Kidney (tissue), 14 donors: ENCODE results near the gene KIF26B. TPM values are rescaled to one million over a fixed set of nuclear protein-coding genes. Genes with fewer than 3 reads are reported as not detected.

Experiments
- DNase-seq, 5 donors: peaks; one replicate each; pipeline ENCODE4 v3.0.0-alpha.2; 2013 to 2020
- FAIRE-seq: peaks from 2 replicates; lab custom pipeline; 2012; peaks lifted over from hg19 to GRCh38; lab: Jason Lieb, UNC
- H3K27ac ChIP-seq, 2 donors: one replicate each; pipeline ENCODE4 v1.7.0; 2013; ENCODE audit warnings: low read depth in 2 of 2, low read length in 2 of 2, inconsistent platforms in 1 of 2
- H3K27me3 ChIP-seq: one replicate; pipeline ENCODE4 v1.7.1; 2013; ENCODE audit warnings: low read length, inconsistent platforms; ENCODE audit not compliant: control insufficient read depth, insufficient read depth
- H3K36me3 ChIP-seq, 3 donors: one replicate each; pipeline versions ENCODE4 v1.7.0 to v1.7.1; 2013; ENCODE audit warnings: low read length in 3 of 3, control low read depth in 1 of 3, inconsistent platforms in 1 of 3; ENCODE audit not compliant: insufficient read depth in 3 of 3, control insufficient read depth in 2 of 3
- H3K4me1 ChIP-seq, 3 donors: one replicate each; pipeline versions ENCODE4 v1.7.0 to v1.7.1; 2013; ENCODE audit warnings: low read length in 3 of 3, inconsistent platforms in 1 of 3, low read depth in 1 of 3; ENCODE audit not compliant: control insufficient read depth in 2 of 3, insufficient read depth in 2 of 3
- H3K4me3 ChIP-seq, 3 donors: one replicate each; pipeline versions ENCODE4 v1.7.0 to v1.8.1; 2013; ENCODE audit warnings: low read length in 3 of 3, control low read depth in 1 of 3, inconsistent platforms in 1 of 3
- H3K9ac ChIP-seq, 3 donors: one replicate each; pipeline versions ENCODE4 v1.7.0 to v1.7.1; 2013; ENCODE audit warnings: low read length in 3 of 3, control low read depth in 1 of 3, inconsistent platforms in 1 of 3
- H3K9me3 ChIP-seq, 3 donors: one replicate each; pipeline versions ENCODE4 v1.7.0 to v1.7.1; 2013; ENCODE audit warnings: low read length in 3 of 3, control low read depth in 1 of 3, inconsistent platforms in 1 of 3; ENCODE audit not compliant: control insufficient read depth in 2 of 3, insufficient read depth in 1 of 3
- CTCF ChIP-seq: IDR thresholded peaks from 3 replicates; pipeline ENCODE4 v1.5.1; 2012; ENCODE audit warnings: mild to moderate bottlenecking, moderate library complexity, borderline replicate concordance; ENCODE audit not compliant: insufficient read depth; ENCODE audit errors: extremely low read depth
- intact Hi-C: fragments of 100-400 bp; cut with DNase I; formaldehyde crosslinking; loops from one replicate; pipeline ENCODE4 v1.11.1; 2022
- polyA plus RNA-seq: library from polyadenylated mRNA; stranded (reverse); fragments of 350-450 nt; fragmentation: Illumina TruSeq; extraction: RNeasy Lipid Tissue Mini Kit (QIAGEN cat#74804); gene quantifications from one replicate; pipeline ENCODE4 v1.2.3, GENCODE V29; 2014; ENCODE audit warnings: low read depth, low replicate concordance; ENCODE audit not compliant: insufficient read depth
- total RNA-seq: library from RNA; stranded (reverse); fragmentation: NEBNext Ultra II Directional; extraction: Animal tissue kit (Norgen Biotek cat#: 25700); gene quantifications from one replicate; pipeline ENCODE4 v1.2.1, GENCODE V29; 2021
- donor health status: control.
- donor health status: control.
- donor health status: control.
- donor health status: control.
- donor health status: control.
- donor health status: DM: yes; HTN: yes; CAD: no.
- donor health status: Normal renal cell carcinoma (clear cell type).

Gene KIF26B
- total and polyA plus RNA-seq, 2 donors from 2014 or later: 0.52 to 10.7 TPM

DNA sequence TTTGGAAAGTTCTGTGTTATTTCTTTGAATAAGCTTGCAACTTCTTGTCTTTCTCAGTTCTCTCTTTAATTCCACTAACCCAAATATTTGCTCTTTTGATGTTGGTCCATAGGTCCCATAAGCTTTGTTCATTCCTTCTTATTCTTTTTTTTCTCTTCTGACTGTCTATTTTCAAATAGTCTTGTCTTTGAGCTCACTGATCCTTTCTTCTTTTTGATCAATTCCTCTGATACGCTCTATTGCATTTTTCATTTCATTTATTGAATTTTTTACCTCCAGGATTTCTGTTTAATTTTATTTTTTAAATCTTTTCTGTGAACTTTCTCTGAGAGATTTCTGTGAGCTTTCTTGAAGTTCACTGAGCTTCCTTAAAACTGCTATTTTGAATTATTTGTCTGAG is 486.6 kb downstream of the KIF26B start:
- Histone ChIP-seq H3K36me3 (no peaks in the 10 kb centered on the region), H3K4me1 (no peaks in the 10 kb centered on the region), H3K27ac (no peak overlapping the region), H3K9me3 (peaks cover 0 to 4% (median 2%) of the 10 kb centered on the region in 3 donors), H3K4me3 (no peak overlapping the region), H3K9ac (no peak overlapping the region), H3K27me3 (no peaks in the 10 kb centered on the region)
- intact Hi-C loops: no loop called here
- TF ChIP-seq CTCF: no peak
- FAIRE-seq: no peak
- DNase-seq: no peak

GRCh38 chr1:245645406-245645805 is 490.6 kb downstream of the KIF26B start:
- TF ChIP-seq CTCF: no peak
- Histone ChIP-seq H3K27me3 (no peaks in the 10 kb centered on the region), H3K4me3 (no peak overlapping the region), H3K27ac (no peak overlapping the region), H3K9me3 (peaks cover 0 to 4% (median 2%) of the 10 kb centered on the region in 3 donors), H3K9ac (no peak overlapping the region), H3K36me3 (no peaks in the 10 kb centered on the region), H3K4me1 (no peaks in the 10 kb centered on the region)
- FAIRE-seq (no peak), DNase-seq (no peak)
- intact Hi-C loops: no loop called here

- Histone ChIP-seq H3K9me3 (peaks cover 0 to 4% (median 2%) of the 10 kb centered on the region in 3 donors), H3K36me3 (no peaks in the 10 kb centered on the region), H3K27ac (no peak overlapping the region), H3K4me3 (no peak overlapping the region), H3K9ac (no peak overlapping the region), H3K4me1 (no peaks in the 10 kb centered on the region), H3K27me3 (no peaks in the 10 kb centered on the region)
- DNase-seq (no peak), FAIRE-seq (no peak)
- TF ChIP-seq CTCF: no peak
- intact Hi-C loops: no loop called here
Measured at GRCh38 chr1:245645894-245646293, 491.1 kb downstream of the KIF26B start.

DNA sequence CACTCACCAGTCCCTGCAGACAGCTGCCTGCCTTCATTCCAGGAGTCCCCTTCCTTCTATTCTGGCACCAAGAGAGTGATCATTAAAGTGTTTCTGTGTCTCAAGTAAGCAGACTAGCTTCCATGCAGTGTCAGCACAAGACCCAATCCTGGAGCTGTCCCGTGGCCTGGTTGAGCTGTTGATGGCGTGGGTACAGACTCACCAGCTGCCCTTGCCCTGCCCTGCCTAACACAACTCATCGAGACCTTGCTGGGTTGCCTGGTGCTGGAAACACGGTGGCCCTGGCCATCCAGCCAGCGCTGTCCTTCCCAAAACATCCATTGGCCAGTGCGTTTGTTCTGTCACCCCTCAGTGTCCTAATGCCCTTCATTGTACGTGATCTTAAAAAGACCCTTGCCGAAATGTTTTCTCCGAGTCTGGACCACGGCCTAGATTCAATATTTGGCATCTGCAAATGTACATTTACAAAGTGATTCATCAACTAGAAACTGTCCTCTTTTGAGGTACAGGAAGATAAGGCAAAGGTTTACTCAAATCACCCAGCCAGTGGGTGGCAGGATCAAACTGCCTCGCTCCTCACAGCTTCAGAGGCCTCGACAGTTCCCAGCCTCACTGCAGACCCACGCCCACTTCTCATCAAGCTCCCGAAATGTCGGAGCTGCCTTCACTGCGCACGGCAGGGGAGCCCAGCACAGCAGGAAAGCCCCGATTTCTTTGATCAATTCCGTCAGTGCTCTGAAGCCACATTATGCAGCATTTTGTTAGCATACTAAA is 494.2 kb downstream of the KIF26B start:
- no peaks in the 10 kb centered on the region for H3K4me1 ChIP-seq
- no peaks in the 10 kb centered on the region for H3K27me3 ChIP-seq
- no peak overlapping the region for H3K27ac ChIP-seq
- no peak overlapping the region for H3K4me3 ChIP-seq
- intact Hi-C loops: no loop called here
- no peak for FAIRE-seq
- H3K9me3 ChIP-seq: no peaks in the 10 kb centered on the region
- DNase-seq: no peak
- H3K9ac ChIP-seq: no peak overlapping the region
- no peak for TF ChIP-seq CTCF
- H3K36me3 ChIP-seq: no peaks in the 10 kb centered on the region
